ENCODE results near the gene HNRNPA0. TPM values are rescaled to one million over a fixed set of nuclear protein-coding genes. Genes with fewer than 3 reads are reported as not detected.

HNRNPA0 gene
- total RNA-seq, 1 experiment from 2014 or later: 38.9 TPM

DNA sequence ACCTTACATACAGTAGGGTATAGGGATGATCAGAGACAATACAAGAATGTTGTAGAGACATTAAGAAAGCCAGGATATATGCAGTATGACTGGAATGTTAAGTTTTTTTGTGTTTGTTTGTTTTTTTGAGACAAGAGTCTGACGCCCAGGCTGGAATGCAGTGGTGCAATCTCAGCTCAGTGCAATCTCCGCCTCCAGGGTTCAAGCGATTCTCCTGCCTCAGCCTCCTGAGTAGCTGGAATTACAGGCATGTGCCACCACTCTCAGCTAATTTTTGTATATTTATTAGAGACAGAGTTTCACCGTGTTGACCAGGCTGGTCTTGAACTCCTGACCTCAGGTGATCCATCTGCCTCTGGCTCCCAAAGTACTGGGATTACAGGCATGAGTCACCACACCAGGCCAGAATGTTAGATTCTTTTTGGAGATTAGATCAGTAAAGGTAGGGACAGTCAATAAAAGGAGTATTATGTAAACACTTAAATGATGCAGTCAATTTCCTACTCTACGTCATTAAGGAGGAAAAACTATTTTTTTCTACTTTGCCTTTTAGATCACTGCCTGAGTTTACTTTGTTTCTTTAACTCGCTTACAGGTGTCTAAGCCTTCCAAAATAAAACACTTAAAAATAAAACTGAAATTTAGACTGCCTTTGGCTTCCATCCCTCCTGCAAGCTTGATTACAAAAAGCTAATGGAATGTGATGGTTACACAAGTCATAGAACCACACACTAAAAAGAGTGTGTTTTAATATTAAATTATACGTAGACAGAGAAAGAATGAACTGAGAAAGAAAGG lies 6.8 kb upstream of the HNRNPA0 start:
- no peaks in the 10 kb centered on the region for H3K79me2 ChIP-seq (ENCODE audit: insufficient read depth, low read length)
- no TSS peak for BruUV-seq (replicated peaks)
- RAD21 ChIA-PET (ENCODE audit: low non-redundant PET in 1 of 2, low total read pairs in 2 of 2, uncharacterized antibody in 2 of 2, unreplicated experiment in 2 of 2): no interaction called here
- H3K9me3 ChIP-seq (ENCODE audit: control insufficient read depth in 1 of 2, insufficient read depth in 1 of 2, low read depth in 1 of 2, low read length in 2 of 2): no peaks in the 10 kb centered on the region
- no peak overlapping the region for H3K27ac ChIP-seq (ENCODE audit: low read depth, low read length)
- ATAC-seq (no peak), DNase-seq (ENCODE audit: low read depth, low spot score) (no peak)
- no peaks in the 10 kb centered on the region for H3K36me3 ChIP-seq (ENCODE audit: control insufficient read depth in 1 of 2, insufficient read depth in 2 of 2, low read length in 2 of 2)
- CTCF ChIA-PET: interaction anchor here (0.7 to 1.3 kb wide), 3 partner anchors 9 to 18 kb away, joined by 4 to 5 read pairs (median 4); no protein-coding TSS in a partner anchor
- no peaks in the 10 kb centered on the region for H3K27me3 ChIP-seq (ENCODE audit: insufficient read depth, low read length)
- H3K4me3 ChIP-seq (replicated peaks in 1 of 2; ENCODE audit: low read depth in 1 of 2, low read length in 2 of 2): no peak overlapping the region
- H3K9me2 ChIP-seq (ENCODE audit: insufficient read depth): no peaks in the 10 kb centered on the region
- H2AFZ ChIP-seq (ENCODE audit: low read depth, low read length, poor library complexity, severe bottlenecking): peak overlapping the region; percentile 51
- peaks cover 0 to 11% of the 10 kb centered on the region in 2 experiments; a peak in 2 of 4 replicates for H3K4me1 ChIP-seq (ENCODE audit: control insufficient read depth in 1 of 2, insufficient read depth in 2 of 2, low read length in 2 of 2)
- intact Hi-C loops (cut with micrococcal nuclease): no loop called here
- no peak for TF ChIP-seq EGR1 (IDR thresholded peaks at IDR 0.05; ENCODE audit: low read depth)
- TF ChIP-seq CBX3 (IDR thresholded peaks at IDR 0.05; ENCODE audit: low read depth): no peak
- TF ChIP-seq, protein P1, sequence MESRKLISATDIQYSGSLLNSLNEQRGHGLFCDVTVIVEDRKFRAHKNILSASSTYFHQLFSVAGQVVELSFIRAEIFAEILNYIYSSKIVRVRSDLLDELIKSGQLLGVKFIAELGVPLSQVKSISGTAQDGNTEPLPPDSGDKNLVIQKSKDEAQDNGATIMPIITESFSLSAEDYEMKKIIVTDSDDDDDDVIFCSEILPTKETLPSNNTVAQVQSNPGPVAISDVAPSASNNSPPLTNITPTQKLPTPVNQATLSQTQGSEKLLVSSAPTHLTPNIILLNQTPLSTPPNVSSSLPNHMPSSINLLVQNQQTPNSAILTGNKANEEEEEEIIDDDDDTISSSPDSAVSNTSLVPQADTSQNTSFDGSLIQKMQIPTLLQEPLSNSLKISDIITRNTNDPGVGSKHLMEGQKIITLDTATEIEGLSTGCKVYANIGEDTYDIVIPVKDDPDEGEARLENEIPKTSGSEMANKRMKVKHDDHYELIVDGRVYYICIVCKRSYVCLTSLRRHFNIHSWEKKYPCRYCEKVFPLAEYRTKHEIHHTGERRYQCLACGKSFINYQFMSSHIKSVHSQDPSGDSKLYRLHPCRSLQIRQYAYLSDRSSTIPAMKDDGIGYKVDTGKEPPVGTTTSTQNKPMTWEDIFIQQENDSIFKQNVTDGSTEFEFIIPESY (IDR thresholded peaks at IDR 0.05; ENCODE audit: extremely low read depth, insufficient replicate concordance, low read length): no peak
- TF ChIP-seq TCF7L2 (IDR thresholded peaks at IDR 0.05; ENCODE audit: borderline replicate concordance, extremely low read depth, insufficient read depth, insufficient read length): no peak
- no peak overlapping the region for H3K9ac ChIP-seq (ENCODE audit: low read length)
- H4K20me1 ChIP-seq (ENCODE audit: insufficient read depth): no peaks in the 10 kb centered on the region
- POLR2A ChIA-PET: no interaction called here
- H3K4me2 ChIP-seq (ENCODE audit: low read length): peak overlapping the region; percentile 17; the same call in 1 of the 2 replicates

DNA sequence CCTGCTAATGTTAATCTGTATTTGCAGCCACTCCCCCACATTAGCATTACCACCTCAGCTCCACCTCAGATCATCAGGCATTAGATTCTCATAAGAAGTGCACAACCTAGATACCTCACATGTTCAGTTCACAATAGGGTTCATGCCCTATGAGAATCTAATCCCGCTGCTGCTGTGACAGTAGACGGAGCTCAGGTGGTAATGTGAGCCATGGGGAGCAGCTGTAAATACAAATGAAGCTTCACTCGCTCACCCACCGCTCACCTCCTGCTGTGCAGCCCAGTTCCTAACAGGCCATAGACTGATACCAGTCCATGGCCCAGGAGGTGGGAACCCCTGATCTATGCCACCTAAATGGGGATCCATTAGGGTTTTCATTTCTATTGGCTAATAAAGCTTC lies 6.1 kb upstream of the HNRNPA0 start:
- DNase-seq (ENCODE audit: low read depth, low spot score) (no peak), ATAC-seq (no peak)
- POLR2A ChIA-PET: no interaction called here
- BruUV-seq (replicated peaks): no TSS peak
- Histone ChIP-seq H4K20me1 (ENCODE audit: insufficient read depth) (no peaks in the 10 kb centered on the region), H3K9ac (ENCODE audit: low read length) (no peak overlapping the region), H3K4me1 (ENCODE audit: control insufficient read depth in 1 of 2, insufficient read depth in 2 of 2, low read length in 2 of 2) (peaks cover 0 to 12% of the 10 kb centered on the region in 2 experiments; a peak in 2 of 4 replicates), H3K9me2 (ENCODE audit: insufficient read depth) (no peaks in the 10 kb centered on the region), H3K36me3 (ENCODE audit: control insufficient read depth in 1 of 2, insufficient read depth in 2 of 2, low read length in 2 of 2) (no peaks in the 10 kb centered on the region), H3K79me2 (ENCODE audit: insufficient read depth, low read length) (no peaks in the 10 kb centered on the region), H3K4me3 (replicated peaks in 1 of 2; ENCODE audit: low read depth in 1 of 2, low read length in 2 of 2) (no peak overlapping the region), H3K27ac (ENCODE audit: low read depth, low read length) (no peak overlapping the region), H3K4me2 (ENCODE audit: low read length) (no peak overlapping the region), H3K9me3 (ENCODE audit: control insufficient read depth in 1 of 2, insufficient read depth in 1 of 2, low read depth in 1 of 2, low read length in 2 of 2) (no peaks in the 10 kb centered on the region), H3K27me3 (ENCODE audit: insufficient read depth, low read length) (no peaks in the 10 kb centered on the region), H2AFZ (ENCODE audit: low read depth, low read length, poor library complexity, severe bottlenecking) (no peak overlapping the region)
- intact Hi-C loops (cut with micrococcal nuclease): no loop called here
- RAD21 ChIA-PET (ENCODE audit: low non-redundant PET in 1 of 2, low total read pairs in 2 of 2, uncharacterized antibody in 2 of 2, unreplicated experiment in 2 of 2): no interaction called here
- CTCF ChIA-PET: interaction anchor here (1.0 to 1.3 kb wide), 2 partner anchors 8 to 19 kb away, joined by 4 to 5 read pairs; no protein-coding TSS in a partner anchor
- no peak for TF ChIP-seq CEBPB (IDR thresholded peaks at IDR 0.05; ENCODE audit: low read depth)
- TF ChIP-seq, protein P2, sequence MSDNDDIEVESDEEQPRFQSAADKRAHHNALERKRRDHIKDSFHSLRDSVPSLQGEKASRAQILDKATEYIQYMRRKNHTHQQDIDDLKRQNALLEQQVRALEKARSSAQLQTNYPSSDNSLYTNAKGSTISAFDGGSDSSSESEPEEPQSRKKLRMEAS (IDR thresholded peaks at IDR 0.05): no peak
- TF ChIP-seq SP1 (IDR thresholded peaks at IDR 0.05; ENCODE audit: low read depth): no peak
- no peak for TF ChIP-seq EGR1 (IDR thresholded peaks at IDR 0.05; ENCODE audit: low read depth)
- TF ChIP-seq, protein P1 (IDR thresholded peaks at IDR 0.05; ENCODE audit: extremely low read depth, insufficient replicate concordance, low read length): no peak
- TF ChIP-seq POLR2AphosphoS5 (IDR thresholded peaks at IDR 0.05; ENCODE audit: low read depth, low read length): no peak
- no peak for TF ChIP-seq YY1 (IDR thresholded peaks at IDR 0.05; ENCODE audit: extremely low read depth, insufficient replicate concordance, low read depth, low read length)
- TF ChIP-seq, protein P3, sequence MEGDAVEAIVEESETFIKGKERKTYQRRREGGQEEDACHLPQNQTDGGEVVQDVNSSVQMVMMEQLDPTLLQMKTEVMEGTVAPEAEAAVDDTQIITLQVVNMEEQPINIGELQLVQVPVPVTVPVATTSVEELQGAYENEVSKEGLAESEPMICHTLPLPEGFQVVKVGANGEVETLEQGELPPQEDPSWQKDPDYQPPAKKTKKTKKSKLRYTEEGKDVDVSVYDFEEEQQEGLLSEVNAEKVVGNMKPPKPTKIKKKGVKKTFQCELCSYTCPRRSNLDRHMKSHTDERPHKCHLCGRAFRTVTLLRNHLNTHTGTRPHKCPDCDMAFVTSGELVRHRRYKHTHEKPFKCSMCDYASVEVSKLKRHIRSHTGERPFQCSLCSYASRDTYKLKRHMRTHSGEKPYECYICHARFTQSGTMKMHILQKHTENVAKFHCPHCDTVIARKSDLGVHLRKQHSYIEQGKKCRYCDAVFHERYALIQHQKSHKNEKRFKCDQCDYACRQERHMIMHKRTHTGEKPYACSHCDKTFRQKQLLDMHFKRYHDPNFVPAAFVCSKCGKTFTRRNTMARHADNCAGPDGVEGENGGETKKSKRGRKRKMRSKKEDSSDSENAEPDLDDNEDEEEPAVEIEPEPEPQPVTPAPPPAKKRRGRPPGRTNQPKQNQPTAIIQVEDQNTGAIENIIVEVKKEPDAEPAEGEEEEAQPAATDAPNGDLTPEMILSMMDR (IDR thresholded peaks at IDR 0.05 in 2 of 3, conservative IDR thresholded peaks at IDR 0.05 in 1 of 3; ENCODE audit: borderline replicate concordance in 1 of 3, insufficient read depth in 1 of 3, low read depth in 2 of 3, low read length in 2 of 3): no peak
- no peak for TF ChIP-seq FOSL1 (IDR thresholded peaks at IDR 0.05; ENCODE audit: low read depth)
